ENCODE data around the gene ZBED4.

DNA sequence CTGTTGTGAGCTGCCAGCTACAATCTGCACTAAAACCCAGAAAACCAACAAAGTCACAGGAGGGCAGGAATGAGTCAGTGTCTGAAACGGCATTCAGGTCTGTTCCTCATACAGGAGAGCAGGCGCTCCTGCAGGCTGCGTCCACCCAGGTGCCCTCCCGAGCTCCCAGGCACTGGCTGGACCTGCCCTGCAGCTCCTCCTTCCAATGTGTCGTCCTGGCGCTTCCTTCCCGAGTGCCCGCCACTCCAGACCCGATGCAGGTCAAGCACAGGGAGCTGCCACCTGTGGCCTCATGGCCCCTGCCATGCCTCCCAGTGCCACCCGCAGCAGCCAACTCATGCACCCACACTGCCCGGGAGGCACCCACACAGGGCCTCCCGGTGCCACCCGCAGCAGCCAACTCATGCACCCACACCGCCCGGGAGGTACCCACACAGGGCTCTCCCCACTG, 38.0 kb upstream of the ZBED4 start:
- TF ChIP-seq EZH2 (IDR thresholded peaks at IDR 0.05; ENCODE audit: borderline replicate concordance, low read length), result no peak
- TF ChIP-seq, protein P1, sequence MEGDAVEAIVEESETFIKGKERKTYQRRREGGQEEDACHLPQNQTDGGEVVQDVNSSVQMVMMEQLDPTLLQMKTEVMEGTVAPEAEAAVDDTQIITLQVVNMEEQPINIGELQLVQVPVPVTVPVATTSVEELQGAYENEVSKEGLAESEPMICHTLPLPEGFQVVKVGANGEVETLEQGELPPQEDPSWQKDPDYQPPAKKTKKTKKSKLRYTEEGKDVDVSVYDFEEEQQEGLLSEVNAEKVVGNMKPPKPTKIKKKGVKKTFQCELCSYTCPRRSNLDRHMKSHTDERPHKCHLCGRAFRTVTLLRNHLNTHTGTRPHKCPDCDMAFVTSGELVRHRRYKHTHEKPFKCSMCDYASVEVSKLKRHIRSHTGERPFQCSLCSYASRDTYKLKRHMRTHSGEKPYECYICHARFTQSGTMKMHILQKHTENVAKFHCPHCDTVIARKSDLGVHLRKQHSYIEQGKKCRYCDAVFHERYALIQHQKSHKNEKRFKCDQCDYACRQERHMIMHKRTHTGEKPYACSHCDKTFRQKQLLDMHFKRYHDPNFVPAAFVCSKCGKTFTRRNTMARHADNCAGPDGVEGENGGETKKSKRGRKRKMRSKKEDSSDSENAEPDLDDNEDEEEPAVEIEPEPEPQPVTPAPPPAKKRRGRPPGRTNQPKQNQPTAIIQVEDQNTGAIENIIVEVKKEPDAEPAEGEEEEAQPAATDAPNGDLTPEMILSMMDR (IDR thresholded peaks at IDR 0.05; ENCODE audit: low read length), result no peak

Measured in OCI-LY1 (cell line).